ENCODE measurements around the gene SLC25A18. TPM values are rescaled to one million over a fixed set of nuclear protein-coding genes. Genes with fewer than 3 reads are reported as not detected.
"Not testable (repeated sequence)": the region's sequence is repeated elsewhere in the genome, so short reads cannot be mapped to it uniquely, and the experiment has no call there.

Gene SLC25A18
- total and polyA plus RNA-seq, 8 donors: 0.09 to 1.7 (median 0.46) TPM; not detected in 1

DNA sequence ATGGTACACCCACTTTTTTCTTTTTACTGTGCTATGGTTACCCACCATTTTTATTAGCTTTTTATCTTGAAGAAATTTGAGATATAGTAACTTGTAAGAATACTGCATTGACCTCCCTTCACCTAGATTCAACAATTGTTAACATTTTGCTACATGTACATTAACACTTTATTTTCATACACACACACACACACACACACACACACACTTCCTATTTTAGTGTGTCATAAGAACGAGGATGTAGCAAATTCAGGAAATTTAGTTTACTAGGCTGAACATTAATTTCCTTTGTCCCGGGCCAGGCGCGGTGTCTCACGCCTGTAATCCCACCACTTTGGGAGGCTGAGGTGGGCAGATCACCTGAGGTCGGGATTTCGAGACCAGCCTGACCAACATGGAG lies 66.3 kb downstream of the SLC25A18 start:
- intact Hi-C loops (cut with DNase I): no loop called here
- H3K27ac ChIP-seq: no peak overlapping the region
- no peak overlapping the region for H3K4me3 ChIP-seq
- ATAC-seq: no peak
- H3K36me3 ChIP-seq: no peaks in the 10 kb centered on the region
- WGBS, 2 donors: 87 to 89% methylated on average over 7 of the region's 7 CpGs
- no peak for FAIRE-seq
- TF ChIP-seq, protein P1, sequence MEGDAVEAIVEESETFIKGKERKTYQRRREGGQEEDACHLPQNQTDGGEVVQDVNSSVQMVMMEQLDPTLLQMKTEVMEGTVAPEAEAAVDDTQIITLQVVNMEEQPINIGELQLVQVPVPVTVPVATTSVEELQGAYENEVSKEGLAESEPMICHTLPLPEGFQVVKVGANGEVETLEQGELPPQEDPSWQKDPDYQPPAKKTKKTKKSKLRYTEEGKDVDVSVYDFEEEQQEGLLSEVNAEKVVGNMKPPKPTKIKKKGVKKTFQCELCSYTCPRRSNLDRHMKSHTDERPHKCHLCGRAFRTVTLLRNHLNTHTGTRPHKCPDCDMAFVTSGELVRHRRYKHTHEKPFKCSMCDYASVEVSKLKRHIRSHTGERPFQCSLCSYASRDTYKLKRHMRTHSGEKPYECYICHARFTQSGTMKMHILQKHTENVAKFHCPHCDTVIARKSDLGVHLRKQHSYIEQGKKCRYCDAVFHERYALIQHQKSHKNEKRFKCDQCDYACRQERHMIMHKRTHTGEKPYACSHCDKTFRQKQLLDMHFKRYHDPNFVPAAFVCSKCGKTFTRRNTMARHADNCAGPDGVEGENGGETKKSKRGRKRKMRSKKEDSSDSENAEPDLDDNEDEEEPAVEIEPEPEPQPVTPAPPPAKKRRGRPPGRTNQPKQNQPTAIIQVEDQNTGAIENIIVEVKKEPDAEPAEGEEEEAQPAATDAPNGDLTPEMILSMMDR (IDR thresholded peaks at IDR 0.05): no peak
- no peak for DNase-seq
- H3K9me3 ChIP-seq: no peaks in the 10 kb centered on the region
- no peaks in the 10 kb centered on the region for H3K27me3 ChIP-seq
- peaks cover 0 to 17% (median 13%) of the 10 kb centered on the region in 3 donors for H3K4me1 ChIP-seq

DNA sequence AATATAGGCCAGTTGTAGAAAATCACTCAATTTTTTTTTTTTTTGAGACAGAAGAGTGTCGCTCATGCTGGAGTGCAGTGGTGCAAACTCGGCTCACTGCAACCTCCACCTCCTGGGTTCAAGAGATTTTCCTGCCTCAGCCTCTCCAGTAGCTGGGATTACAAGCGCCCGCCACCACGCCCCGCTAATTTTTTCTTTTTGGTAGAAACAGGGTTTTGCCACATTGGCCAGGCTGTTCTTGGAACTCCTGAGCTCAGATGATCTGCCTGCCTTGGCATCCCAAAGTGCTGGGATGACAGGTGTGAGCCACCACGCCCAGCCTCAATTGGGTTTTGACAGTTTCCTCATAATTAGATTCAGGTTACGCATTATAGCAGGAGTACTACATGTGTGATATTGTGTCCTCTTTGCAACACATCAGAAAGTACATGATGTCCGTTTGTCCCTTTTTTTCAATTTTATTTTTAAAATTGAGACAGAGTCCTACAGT lies 67.8 kb downstream of the SLC25A18 start:
- TF ChIP-seq, protein P1 (IDR thresholded peaks at IDR 0.05): no peak
- no peaks in the 10 kb centered on the region for H3K36me3 ChIP-seq
- FAIRE-seq: no peak
- no peak overlapping the region for H3K4me3 ChIP-seq
- WGBS, 2 donors: 95% methylated on average over 9 of the region's 9 CpGs
- ATAC-seq: no peak
- peaks cover 0 to 17% (median 13%) of the 10 kb centered on the region in 3 donors for H3K4me1 ChIP-seq
- intact Hi-C loops (cut with DNase I): no loop called here
- DNase-seq: no peak
- no peaks in the 10 kb centered on the region for H3K27me3 ChIP-seq
- H3K27ac ChIP-seq: no peak overlapping the region
- H3K9me3 ChIP-seq: no peaks in the 10 kb centered on the region

DNA sequence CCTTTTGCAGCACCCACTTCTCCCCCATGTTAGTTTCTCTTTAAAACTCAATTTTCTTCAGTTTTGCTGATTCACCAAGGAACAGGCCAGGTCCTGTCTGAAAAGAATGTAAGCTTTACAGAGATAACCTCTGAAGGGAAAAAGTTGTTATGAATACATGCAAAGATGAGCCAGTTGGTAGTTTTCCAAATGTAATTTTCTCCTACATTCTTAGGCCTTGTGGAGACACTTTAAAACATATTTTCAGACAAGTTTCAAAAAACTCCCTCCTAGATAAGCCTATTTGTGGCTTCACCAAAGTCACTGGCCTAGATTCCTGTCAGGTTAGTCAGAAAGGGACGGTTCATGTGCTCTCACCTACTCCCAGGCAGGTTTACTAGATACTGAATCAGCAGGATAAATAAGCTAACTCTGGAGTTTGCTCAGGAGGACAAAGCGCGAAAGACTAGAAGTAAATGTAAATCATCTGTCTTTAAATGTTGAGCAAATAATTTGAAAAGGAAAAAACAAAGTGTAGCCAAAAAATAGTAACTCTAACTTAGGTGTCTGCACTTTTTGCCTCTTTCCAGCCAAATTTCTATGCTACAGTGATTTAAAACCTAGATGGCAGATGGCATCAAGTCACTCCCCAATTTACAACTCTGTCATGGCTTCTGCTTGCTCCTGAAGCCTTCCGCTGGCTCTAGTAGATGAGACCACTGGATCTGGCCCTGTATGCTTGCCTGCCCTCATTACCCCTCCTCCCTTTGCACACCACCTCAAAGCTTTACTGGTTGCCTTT lies 70.1 kb downstream of the SLC25A18 start:
- H3K9me3 ChIP-seq: no peaks in the 10 kb centered on the region
- intact Hi-C loops (cut with DNase I): no loop called here
- no peaks in the 10 kb centered on the region for H3K36me3 ChIP-seq
- H3K27ac ChIP-seq: peak overlapping the region in 1 of 4 donors; percentile 19
- ATAC-seq: no peak
- peaks cover 0 to 9% (median 8%) of the 10 kb centered on the region in 3 donors for H3K4me1 ChIP-seq
- H3K27me3 ChIP-seq: no peaks in the 10 kb centered on the region
- TF ChIP-seq, protein P1 (IDR thresholded peaks at IDR 0.05): no peak
- WGBS, 2 donors: 63 to 71% methylated on average over 4 of the region's 4 CpGs
- DNase-seq: no peak
- no peak for FAIRE-seq
- no peak overlapping the region for H3K4me3 ChIP-seq

DNA sequence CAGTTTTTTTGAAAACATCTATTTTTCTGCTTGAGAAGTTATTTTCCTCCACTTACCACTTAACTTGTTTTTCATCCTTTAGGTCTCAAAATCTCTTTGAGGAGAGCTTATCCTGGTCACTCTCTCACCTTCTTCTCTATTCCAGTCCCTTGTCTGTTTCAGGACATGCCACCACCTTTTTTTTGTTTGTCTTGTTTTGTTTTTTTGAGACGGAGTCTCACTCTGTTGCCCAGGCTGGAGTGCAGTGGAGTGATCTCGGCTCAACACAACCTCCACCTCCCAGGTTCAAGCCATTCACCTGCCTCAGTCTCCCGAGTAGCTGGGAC lies 70.7 kb downstream of the SLC25A18 start:
- DNase-seq (no peak), FAIRE-seq (no peak), ATAC-seq (no peak)
- 78 to 81% methylated on average over 3 of the region's 3 CpGs for WGBS, 2 donors
- TF ChIP-seq, protein P1 (IDR thresholded peaks at IDR 0.05): no peak
- H3K4me1 ChIP-seq: peaks cover 0 to 9% (median 8%) of the 10 kb centered on the region in 3 donors
- H3K9me3 ChIP-seq: no peaks in the 10 kb centered on the region
- peak overlapping the region in 1 of 4 donors; percentile 15 for H3K27ac ChIP-seq
- H3K27me3 ChIP-seq: no peaks in the 10 kb centered on the region
- intact Hi-C loops (cut with DNase I): no loop called here
- no peaks in the 10 kb centered on the region for H3K36me3 ChIP-seq
- H3K4me3 ChIP-seq: no peak overlapping the region

DNA sequence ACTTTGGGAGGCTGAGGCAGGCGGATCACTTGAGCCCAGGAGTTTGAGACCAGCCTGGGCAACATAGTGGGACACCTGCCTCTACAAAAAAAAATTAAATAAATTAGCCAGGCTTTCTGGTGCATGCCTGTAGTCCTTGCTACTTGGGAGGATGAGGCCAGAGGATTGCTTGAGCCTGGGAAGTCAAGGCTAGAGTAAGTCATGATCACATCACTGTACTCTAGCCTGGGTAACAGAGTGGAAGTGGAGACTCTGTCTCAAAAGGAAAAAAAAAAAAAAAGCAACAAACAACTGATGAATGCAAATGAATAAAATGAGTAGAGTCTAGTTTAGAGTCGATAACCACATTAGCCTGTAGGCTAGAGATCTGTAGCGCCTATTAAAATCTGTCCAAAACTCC lies 71.4 kb downstream of the SLC25A18 start:
- H3K4me1 ChIP-seq: peaks cover 0 to 8% (median 4%) of the 10 kb centered on the region in 3 donors
- H3K27me3 ChIP-seq: no peaks in the 10 kb centered on the region
- FAIRE-seq: no peak
- no peak overlapping the region for H3K4me3 ChIP-seq
- TF ChIP-seq, protein P1 (IDR thresholded peaks at IDR 0.05): no peak
- no peak for ATAC-seq
- WGBS, 2 donors: 80 to 84% methylated on average over 3 of the region's 3 CpGs
- intact Hi-C loops (cut with DNase I): no loop called here
- no peaks in the 10 kb centered on the region for H3K9me3 ChIP-seq
- DNase-seq: no peak
- H3K27ac ChIP-seq: no peak overlapping the region
- H3K36me3 ChIP-seq: no peaks in the 10 kb centered on the region

DNA sequence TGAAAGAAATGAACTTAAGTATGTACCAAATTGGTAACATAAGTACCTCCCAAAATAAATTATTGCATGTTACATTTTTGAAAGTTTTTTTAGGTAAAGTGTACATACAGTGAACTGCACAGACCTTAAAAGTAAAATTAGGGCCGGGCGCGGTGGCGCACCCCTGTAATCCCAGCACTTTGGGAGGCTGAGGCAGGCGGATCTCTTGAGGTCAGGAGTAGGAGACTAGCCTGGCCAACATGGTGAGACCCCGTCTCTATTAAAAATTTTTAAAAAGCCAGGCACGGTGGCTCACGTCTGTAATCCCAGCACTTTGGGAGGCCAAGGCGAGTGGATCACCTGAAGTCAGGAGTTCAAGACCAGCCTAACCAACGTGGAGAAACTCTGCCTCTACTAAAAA lies 73.6 kb downstream of the SLC25A18 start:
- DNase-seq; ATAC-seq; FAIRE-seq; H3K9me3 ChIP-seq; H3K27me3 ChIP-seq; intact Hi-C loops (cut with DNase I); H3K4me3 ChIP-seq; H3K36me3 ChIP-seq; H3K27ac ChIP-seq: not testable (repeated sequence)
- H3K4me1 ChIP-seq: peaks cover 0 to 16% (median 4%) of the 10 kb centered on the region in 3 donors
- 85 to 87% methylated on average over 10 of the region's 10 CpGs for WGBS, 2 donors
